ENCODE results near the gene TMCO4. TPM values are rescaled to one million over a fixed set of nuclear protein-coding genes. Genes with fewer than 3 reads are reported as not detected.

TMCO4 gene
- 5.0 and 7.8 TPM in 2 replicates for total RNA-seq

DNA sequence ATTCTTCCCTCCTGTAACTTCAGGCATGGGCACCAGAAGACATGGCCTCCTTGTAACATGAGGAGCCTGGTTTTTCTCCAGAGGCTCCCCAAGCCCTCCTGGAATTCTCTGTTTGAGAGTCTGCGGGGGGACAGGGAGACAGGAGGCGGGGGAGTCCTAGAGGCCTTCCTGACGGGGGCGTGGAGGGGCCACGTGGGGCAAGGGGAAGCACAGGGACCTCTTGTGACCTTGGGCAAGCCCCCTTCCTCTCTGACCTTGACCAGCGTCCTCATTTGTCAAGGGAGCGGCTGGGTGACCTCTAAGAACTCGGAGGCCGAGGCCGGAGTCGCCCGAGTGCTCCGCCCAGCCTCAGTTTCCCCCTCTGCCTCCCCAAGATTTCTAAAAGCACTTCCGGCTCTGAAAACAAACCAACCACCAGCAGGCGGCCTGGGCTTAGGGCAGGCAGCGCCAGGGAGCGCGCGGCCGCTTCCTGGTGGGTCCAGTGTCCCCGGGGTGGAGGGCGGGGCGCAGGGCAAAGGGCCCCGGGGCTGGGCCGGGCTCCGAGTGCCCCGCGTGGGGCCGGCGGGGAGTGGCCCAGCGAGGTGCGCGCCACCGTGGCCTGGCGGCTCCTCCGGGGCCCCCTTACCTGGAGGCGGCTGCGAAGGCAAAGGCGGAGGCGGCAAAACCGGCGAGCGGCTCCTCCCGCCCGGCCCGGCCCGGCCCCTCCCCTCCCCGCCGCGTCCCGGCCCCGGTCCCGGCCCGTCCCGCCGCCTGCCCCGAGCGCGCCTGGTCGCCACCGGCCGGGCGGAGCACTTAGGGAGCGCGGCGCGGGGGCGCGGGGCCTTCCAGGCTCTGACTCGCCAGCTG lies at the start of gene TMCO4:
Gene TMCO4, minus strand, starts transcription at position 687 of the 846 bp plus-strand sequence. CDS start 19,158 bp downstream, outside the sequence.

GRCh38 chr1:19814681-19815503 lies 15.2 kb upstream of the TMCO4 start, which contains the start of gene RNF186:
TSS of gene RNF186 (minus strand) at chr1:19815283. CDS start at chr1:19815101, 182 bp downstream.

DNA sequence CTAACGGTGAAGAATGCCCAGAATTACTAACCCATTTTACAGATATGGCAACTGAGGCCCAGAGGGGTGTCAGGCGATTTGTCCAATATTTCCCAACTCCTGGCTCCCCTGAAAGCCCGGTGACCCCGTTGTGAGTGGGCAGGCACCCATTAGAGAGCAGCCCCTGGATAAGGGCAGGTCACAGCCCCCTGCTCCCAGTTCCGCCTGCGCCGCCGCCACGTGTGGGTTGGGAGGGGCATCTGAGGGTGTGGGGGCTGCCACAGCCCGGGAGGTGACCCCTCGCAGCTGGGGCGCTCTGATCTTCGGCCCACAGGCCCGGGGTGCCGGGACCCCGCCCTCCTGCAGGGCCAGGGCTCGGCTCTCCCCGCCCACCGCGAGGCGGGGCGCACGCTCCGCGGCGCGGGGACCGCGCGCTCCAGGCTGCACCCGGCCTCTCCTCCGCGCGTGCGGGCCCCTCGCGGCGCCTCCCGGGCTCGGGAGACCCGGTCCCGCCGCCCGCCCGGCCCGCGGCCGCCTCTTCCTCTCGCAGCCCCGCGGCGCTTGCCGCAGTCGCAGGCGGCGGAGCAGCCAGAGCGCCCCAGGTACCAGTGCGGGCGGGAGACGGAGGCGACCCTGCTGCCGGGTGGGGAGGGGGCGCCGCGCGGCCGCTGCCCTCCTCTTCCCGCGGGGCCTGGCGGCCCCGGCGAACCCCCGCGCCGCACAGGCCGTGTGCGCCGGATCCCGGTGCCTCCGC lies 135.1 kb downstream of the TMCO4 start, which contains the start of gene HTR6:
Gene HTR6, plus strand, starts transcription at position 423 of the 733 bp plus-strand sequence. CDS start 879 bp downstream, outside the sequence.

GRCh38 chr1:19643602-19644394 lies 155.9 kb downstream of the TMCO4 start, which contains the start of gene NBL1:
TSS of gene NBL1 (plus strand) at chr1:19644311. CDS start at chr1:19655031, 10,720 bp downstream.

Other genes with a start within 250 kb of the TMCO4 start
- 133 and 153 TPM in 2 replicates for gene NBL1, start 155.6 kb downstream of the TMCO4 start, total RNA-seq
- not detected in 2 replicates for gene HTR6, start 135.0 kb downstream of the TMCO4 start, total RNA-seq
- gene RNF186, start 15.4 kb upstream of the TMCO4 start, total RNA-seq = not detected in 2 replicates
- 0.78 and 2.2 TPM in 2 replicates for gene OTUD3, start 82.5 kb upstream of the TMCO4 start, total RNA-seq
- gene PLA2G2E, start 123.7 kb upstream of the TMCO4 start, total RNA-seq = not detected in 2 replicates
- not detected in 2 replicates for gene PLA2G2A, start 179.7 kb upstream of the TMCO4 start, total RNA-seq

Measured in epithelial cell of alveolus of lung (primary cell).